Kasumi-1 (cell line): ENCODE measurements around the gene CLCN2.

Source experiments
- DNase-seq, 2 experiments: peaks; one replicate each; lab custom pipeline; 2025; lab: John Stamatoyannopoulos, UW

Gene CLCN2

DNA sequence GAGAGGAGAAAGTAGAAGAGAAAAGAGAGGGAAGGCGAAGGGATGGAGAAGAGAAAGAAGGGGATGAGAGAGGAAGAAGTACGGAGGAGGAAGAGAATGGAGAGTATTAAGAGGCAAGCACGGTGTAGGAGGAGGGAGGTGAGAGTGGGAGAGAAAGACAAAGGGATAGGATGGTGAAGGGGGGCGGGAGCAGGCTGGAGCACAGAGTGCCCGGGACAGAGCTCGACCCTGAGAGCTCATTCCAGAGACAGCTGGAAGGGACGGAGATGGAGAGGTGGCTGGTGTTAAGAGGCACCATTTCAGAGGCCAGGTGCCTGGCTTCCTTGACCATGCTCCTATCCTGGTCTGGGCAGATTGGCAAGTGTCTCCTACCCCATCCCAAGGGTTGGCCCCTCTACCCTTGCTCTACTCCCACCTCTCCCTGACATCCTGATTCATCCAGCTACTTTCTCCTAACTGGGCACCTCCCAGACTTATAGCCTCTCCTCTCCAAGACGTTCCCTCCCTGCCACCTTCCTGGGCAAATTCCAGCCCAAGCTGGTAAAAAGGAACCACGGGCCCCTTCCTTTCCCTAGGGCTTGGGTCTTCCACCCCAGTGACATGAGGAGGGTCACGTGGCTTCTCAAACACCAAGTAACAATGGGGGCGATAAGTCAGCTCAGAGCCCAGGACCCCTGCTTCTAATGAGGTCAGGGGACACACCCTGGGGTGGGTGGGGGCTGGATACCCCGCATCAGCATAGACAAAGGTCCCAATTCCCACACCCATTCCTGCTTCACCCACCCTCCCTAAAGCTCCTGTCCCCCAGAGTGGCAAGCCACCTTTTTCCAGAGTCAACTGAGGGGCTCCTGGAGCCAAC lies 1.1 kb downstream of the CLCN2 start:
- no peak for DNase-seq

- DNase-seq: no peak
Observed at GRCh38 chr3:184359610-184360009, 1.8 kb downstream of the CLCN2 start.

DNA sequence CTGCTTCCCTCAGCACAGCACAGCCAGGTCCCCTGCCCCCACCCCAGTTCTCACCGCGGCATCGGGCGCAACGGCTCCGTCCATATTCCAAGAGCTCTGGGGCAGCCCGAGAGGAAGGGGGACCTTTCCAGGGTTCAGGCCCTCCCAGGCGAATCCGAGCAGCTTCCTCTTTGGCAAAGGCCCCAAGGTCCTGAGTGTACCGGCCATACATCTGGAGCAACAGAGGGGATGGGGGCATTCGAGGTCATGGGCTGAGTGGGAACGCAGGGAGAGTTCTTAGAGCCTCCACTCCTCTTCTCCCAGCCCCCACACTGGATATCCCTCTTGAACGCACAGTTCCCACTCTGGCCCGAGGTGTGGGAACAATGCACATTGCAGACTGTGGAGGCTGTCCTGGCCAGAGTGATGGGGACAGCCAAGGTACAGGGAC lies 2.5 kb downstream of the CLCN2 start:
- DNase-seq: no peak

- no peak for DNase-seq
Observed at GRCh38 chr3:184358124-184358767, 3.2 kb downstream of the CLCN2 start.

- no peak for DNase-seq
Observed at GRCh38 chr3:184357248-184358123, 3.9 kb downstream of the CLCN2 start.

GRCh38 chr3:184355261-184356040 lies 6.0 kb downstream of the CLCN2 start:
- no peak for DNase-seq

GRCh38 chr3:184354754-184355153 lies 6.7 kb downstream of the CLCN2 start:
- DNase-seq: no peak

DNA sequence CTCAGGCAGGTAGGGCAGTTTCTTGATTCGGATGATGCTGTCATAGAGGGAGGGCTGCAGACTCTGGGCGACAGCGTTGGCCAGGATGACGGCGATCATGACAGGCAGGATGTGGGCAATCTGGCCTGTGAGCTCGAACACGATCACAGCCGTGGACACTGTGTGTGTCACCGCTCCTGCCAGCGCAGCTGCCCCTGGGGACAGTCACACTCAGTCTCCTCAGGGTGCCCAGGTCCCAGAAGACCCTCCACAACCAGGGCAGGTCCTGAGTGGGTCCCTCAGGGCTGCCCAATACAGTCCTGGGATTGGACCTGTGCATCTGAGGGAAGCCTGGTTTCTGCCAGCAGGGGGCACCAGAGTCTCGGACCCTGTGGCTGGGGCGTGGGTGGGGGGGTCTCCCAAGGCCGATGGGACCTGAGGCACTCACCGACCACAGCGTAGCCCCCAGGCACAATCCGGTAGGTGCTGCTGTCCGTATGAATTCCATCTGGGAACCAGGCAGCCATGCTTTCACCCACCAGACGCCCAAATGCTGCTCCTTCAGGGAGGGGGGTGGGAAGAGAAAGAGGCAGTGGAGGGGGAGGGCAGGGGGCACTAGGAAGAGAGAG lies 7.2 kb downstream of the CLCN2 start:
- peak; percentile 23 to 24 for DNase-seq

- DNase-seq: no peak
Observed at GRCh38 chr3:184353546-184353941, 7.9 kb downstream of the CLCN2 start.

- DNase-seq: no peak
Observed at GRCh38 chr3:184352897-184353545, 8.4 kb downstream of the CLCN2 start.

DNA sequence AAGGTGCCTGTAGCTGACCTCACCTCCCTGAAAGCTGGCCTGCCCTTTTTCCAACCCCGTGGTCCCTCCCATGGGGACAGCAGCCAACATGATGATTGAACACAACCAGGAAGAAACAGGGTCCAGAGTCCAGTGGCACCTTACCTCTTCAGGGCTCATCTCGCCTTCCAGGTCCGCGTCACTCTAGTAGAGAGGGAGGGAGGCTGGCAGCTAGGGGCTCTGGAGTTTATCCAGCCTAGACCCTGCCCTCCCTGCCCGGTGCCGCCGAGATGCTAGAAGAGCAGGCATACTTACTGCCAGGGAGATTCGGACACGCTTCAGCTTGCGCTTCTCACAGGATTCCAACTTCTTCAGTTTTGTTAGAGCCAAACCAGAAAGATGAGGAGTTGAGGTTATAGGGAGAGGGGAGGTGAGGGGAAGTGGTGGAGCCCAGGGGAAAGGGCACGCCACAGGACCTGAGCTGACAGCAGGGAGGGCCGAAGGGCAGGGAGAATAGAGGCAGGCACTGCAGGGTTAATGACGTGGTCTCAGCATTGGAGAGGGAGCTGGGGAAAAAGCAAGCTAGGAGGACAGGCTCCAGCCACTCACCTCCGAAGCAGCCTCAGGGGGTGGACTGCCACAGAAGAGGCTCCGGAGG lies 9.1 kb downstream of the CLCN2 start:
- no peak for DNase-seq

DNA sequence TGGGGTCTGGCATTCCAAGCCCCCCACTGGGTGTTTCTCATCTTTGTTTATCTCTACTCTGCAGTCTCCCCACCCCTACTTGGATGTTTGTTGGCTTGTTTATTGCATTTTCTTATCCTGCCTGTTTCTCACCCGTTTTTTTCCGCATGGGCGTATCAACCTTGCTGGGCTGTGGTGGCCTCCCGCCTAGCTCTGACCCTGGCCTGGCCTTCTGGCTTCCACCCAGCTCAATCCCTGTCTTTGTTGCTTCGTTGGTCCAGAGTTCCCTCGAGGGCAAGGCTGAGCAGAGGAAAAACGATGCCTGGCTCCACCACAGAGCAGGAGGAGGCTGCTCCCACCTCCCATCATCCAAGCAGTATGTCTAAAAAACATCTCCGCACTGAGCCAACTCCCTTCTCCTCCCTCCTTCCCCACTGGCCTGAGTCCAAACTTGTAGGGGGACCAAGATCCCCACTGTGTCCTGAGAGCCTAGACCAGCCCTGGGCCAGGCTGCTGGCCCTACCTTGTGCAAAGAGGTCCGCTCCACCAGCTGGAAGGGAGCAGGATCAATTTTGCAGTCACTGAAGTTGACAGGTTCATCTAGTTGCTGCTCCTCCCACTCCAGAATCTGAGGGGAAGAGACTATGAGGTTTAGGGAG lies 9.8 kb downstream of the CLCN2 start:
- no peak for DNase-seq

DNA sequence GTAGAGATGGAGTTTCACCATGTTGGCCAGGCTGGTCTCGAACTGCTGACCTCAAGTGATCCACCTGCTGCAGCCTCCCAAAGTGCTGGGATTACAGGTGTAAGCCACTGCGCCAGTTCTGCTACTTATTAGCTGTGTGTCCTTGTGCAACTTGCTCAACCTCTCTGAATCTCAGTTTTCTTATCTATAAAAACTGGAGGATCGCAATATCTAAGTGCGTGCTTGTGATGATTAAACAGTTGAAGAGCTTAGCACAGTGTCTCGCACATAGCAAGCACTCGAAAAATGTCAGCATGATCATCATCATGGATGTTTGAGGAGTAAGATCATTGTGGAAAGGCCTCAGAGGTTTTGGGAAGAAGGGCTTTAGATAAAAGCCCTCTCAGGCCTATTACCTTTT lies 10.8 kb downstream of the CLCN2 start:
- no peak for DNase-seq

DNA sequence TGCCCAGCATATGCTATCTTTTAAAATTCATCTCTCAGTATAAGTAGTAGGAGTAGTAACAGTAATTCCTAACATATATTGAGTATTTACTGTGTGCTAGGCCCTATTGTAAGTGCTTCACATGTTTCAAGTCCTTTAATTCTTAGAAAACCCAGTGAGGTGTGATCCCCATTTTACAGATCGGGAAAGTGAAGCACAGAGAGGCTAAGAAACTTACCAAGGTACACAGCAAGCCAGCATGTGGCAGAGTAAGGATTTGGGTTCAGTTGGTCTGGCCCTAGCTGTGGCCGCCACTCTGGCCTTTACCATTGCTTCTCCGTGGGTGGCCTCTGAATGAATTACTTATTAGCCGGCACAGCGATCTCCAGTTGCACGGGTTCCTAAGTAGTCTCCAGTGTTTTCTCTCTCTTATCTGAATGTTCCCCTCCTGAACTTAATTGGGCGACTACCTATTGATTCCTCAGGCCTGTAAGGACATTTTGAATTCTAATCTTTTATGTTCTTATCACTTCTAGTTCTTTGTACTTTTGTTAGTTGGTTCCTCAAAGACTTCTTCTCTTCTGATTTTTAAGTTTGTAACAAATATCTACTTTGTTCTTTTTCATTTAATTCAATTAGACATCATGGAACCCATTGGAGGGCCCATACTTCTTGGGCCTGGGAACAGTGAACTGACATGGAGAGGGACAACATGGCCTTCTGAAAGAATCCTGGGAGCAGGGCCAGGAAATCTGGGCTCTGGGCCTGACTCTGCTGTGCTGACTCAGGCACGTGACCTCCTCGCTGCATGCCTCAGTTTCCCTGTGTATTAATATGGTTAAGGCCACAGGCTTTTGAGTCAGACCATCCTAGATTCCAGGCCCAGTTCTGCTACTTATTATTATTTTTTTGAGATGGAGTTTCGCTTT lies 11.6 kb downstream of the CLCN2 start:
- no peak for DNase-seq

DNA sequence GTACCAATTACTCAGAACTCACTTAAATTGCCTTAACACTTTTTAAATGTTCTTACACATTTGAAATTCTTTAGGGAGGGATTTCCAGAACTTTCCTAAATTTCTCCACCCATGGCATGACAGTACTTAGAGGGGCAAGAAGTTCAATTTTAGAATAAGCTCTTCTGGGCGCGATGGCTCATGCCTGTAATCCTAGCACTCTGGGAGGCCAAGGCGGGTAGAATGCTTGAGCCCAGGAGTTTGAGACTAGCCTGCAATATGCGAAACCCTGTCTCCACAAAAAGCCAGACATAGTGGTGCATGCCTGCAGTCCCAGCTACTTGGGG lies 13.4 kb downstream of the CLCN2 start:
- no peak for DNase-seq

GRCh38 chr3:184347321-184348056 lies 13.9 kb downstream of the CLCN2 start:
- DNase-seq: no peak

- no peak for DNase-seq
Observed at GRCh38 chr3:184346480-184347190, 14.8 kb downstream of the CLCN2 start.
